ENCODE data around the gene ERVV-1.
A peak's percentile ranks its signal among the peaks of the same experiment; 100 is the strongest.

Gene ERVV-1

DNA sequence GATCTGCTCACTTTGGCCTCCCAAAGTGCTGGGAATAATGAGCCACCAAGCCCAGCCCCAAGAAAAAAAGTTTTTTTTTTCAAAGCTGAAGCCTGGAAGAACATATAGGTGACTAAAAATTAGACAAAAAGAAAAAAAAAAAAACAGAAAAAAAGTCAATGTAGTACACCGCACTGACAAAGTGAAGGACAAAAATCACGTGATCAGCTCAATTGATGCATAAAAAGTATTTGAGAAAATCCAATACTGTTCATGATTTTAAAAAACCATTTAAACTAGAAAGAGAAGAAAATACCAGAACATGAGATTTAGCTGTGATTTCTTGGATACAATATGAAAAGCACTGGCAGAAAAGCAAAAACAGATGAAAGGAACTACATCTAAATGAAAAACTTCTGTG lies 20.3 kb downstream of the ERVV-1 start:
- DNase-seq = no peak

DNA sequence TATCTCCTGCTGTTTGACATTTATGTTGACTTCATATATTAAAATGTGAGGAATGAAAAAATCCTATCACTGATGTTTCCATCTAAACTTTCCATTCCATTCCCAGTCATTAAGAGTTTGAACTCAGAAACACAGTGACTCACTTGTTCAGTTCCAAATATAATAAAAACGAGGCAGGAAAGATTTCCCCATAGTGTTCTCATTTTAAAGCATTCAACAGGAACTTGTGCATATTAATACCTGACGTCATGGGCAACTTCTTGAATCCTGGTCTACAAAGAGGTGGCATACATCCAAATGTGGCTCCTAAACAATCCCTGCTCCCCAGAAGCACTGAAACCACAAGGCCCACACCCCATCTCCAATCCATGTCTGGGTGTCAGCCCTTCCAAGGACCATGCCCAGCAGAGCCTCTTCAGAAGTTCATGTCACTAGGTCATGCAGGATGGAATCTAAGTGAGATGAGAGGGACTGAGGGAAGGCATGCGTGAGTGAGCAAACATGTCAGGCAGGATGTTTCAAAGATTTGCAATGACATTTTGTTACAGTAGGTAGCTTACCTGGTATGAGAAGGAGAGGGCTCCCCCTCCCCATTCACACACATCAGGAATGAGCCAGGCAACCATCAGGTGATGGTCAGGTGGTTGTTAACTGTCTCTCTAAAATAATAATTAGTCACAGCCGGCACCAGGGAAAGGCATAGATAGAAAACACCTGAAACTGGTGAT lies 21.4 kb downstream of the ERVV-1 start:
- DNase-seq = no peak

DNA sequence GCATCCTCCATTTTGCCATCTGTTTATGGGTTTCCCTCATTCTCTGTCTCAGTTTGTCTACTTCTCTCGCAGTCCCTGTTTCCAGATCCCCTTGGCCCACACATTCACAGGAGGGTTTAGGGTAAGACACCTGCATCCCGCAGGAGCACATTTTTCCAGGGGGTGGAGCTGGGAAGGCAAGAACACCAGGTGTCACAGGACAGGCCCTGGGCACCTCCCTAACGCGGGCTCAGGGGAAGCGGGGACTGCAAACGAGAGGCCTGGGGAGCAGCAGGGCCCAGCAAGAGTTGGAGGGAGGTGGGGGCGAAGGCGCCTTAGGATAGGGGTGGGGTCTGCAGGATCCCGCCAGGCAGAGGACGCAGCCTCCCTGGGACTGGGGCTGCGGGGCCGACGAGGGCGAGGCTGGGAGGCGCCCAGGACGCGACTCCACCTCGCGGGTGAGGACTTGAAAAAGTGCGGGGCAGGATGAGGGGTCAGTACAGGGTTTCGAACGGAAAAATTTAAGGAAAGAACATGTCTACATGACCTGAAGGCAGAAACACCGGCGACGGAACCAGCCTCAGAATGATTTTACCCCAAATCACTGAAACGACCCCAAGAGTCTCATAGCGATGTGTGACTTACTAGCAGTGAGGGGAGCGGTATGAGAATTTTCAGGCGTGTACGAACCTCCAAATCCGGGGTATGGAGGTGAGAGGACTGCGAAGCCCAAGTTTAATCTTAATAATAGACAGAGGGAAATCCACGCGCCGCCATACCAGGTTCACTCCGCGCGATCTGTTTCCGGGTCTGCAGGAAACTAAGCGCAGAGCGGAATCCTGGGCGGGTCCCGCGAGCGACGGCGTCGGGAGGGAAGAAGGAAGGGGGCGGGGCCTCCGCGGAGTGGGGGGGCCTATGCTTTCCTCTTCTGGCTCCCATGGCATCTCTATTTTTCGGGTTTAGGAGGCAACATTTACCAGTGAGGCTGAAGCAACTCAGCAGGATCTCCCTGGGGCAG lies 23.7 kb downstream of the ERVV-1 start:
- DNase-seq = no peak

DNA sequence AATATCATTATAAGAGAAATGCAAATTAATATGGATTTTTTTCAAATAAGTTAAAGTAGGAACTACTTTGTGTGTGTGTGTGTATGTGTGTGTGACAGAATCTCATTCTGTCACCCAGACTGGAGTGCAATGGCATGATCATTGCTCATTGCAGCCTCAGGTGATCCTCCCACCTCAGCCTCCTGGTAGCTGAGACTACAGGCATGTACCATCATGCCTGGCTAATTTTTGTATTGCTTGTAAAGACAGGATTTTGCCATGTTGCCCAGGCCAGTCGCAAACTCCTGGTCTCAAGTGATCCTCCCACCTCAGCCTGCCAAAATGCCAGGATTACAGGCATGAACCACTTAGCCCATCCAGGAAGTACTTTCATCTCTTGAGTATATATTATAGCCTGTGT lies 27.6 kb downstream of the ERVV-1 start:
- DNase-seq = no peak

- DNase-seq = no peak
Observed at GRCh38 chr19:53045536-53045935, 31.8 kb downstream of the ERVV-1 start.

GRCh38 chr19:53047379-53047778 lies 33.7 kb downstream of the ERVV-1 start:
- no peak for DNase-seq

- DNase-seq = peak; percentile 83
Observed at GRCh38 chr19:53055117-53055516, 41.4 kb downstream of the ERVV-1 start.

DNA sequence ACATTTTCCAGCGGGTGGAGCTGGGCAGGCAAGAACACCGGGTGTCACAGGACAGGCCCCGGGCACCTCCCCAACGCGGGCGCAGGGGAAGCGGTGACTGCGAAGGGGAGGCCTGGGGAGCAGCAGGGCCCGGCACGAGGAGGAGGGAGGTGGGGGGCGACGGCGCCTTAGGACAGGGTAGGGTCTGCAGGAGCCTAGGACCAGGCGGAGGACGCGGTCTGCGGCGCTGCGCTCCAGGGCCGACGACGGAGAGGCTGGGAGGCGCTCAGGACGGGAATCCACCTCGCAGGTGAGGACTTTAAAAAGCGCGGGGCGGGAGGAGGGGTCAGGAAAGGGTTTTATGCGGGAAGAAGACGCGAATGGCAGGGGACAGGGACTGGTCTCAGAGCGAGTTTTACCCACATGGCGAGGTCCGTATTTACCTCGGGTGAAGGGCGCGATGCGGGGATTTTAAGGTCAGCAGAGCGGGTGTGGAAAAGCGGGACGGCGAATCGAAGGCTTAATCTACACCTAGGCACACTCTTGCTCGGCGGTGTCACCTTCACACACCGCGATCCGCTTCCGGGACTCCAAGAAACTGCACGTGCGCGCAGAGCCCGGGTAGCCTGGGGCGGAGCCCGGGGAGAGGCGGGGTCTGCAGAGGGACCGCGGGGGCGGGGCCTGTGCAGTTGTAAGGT lies 44.3 kb downstream of the ERVV-1 start:
- no peak for DNase-seq
